Esophagus squamous epithelium (tissue), 5 donors: ENCODE measurements around the gene NFATC2. TPM values are rescaled to one million over a fixed set of nuclear protein-coding genes. Genes with fewer than 3 reads are reported as not detected.

Source experiments
- DNase-seq: peaks from one replicate; lab custom pipeline; 2025; lab: John Stamatoyannopoulos, UW
- H3K27ac ChIP-seq, 4 donors: fragments of 200-600 bp; sonication (generic); one replicate each; pipeline ENCODE4 v1.5.1; 2016 to 2019; ENCODE audit warnings: mild to moderate bottlenecking in 1 of 4
- H3K27me3 ChIP-seq, 4 donors: fragments of 200-600 bp; sonication (generic); 1 replicate in 3 of 4; 2 replicates in 1 of 4; pipeline versions ENCODE4 v1.5.1 to v1.6.0; 2017 to 2021; ENCODE audit warnings: antibody characterized with exemption in 1 of 4
- H3K36me3 ChIP-seq, 3 donors: fragments of 200-600 bp; sonication (generic); one replicate each; pipeline ENCODE4 v1.5.1; 2016 to 2019
- H3K4me1 ChIP-seq, 3 donors: fragments of 200-600 bp; sonication (generic); one replicate each; pipeline ENCODE4 v1.5.1; 2017 to 2019
- H3K4me3 ChIP-seq, 4 donors: fragments of 200-600 bp; sonication (generic); 1 replicate in 3 of 4; 2 replicates in 1 of 4; pipeline ENCODE4 v1.5.1; 2016 to 2019; ENCODE audit warnings: mild to moderate bottlenecking in 2 of 4, moderate library complexity in 1 of 4
- H3K9me3 ChIP-seq, 3 donors: fragments of 200-600 bp; sonication (generic); one replicate each; pipeline ENCODE4 v1.5.1; 2016 to 2019
- POLR2A ChIP-seq, 4 donors: fragments of 450-650 bp; IDR thresholded peaks; one replicate each; pipeline ENCODE4 v1.6.1; 2017; ENCODE audit warnings: antibody characterized with exemption in 4 of 4, mild to moderate bottlenecking in 4 of 4, moderate library complexity in 3 of 4
- WGBS, 2 donors: methylation state at CpG; one replicate each; pipeline ENCODE4 v1.1.5; 2018; 5-methylcytosine and 5-hydroxymethylcytosine counted together
- intact Hi-C: fragments of 100-400 bp; cut with DNase I; formaldehyde crosslinking; loops from one replicate; pipeline ENCODE4 v1.15.0; 2022
- small RNA-seq, 4 donors: library from RNA; depleted of rRNA; stranded (forward); fragments of <200 nt; gene quantifications; one replicate each; pipeline ENCODE3, GENCODE V24; 2016
- total RNA-seq, 4 donors: library from RNA; depleted of rRNA; stranded (reverse); fragments of >200 nt; gene quantifications; one replicate each; pipeline ENCODE4 v1.1.0, GENCODE V29; 2016
- TF ChIP-seq, protein P1 (sequence below), 6 experiments: fragments of 450-650 bp in 4 of 6; fragments of 200-600 bp in 2 of 6; sonication (generic) in 2 of 6; IDR thresholded peaks; one replicate each; pipeline ENCODE4 v1.5.1; 2016 to 2019; ENCODE audit warnings: antibody characterized with exemption in 6 of 6, mild to moderate bottlenecking in 4 of 6, moderate library complexity in 4 of 6
- donor health status: DM: yes; HTN: yes; CAD: no.

Gene NFATC2
- total RNA-seq, 4 donors from 2014 or later = 0.83 to 6.7 (median 1.4) TPM

DNA sequence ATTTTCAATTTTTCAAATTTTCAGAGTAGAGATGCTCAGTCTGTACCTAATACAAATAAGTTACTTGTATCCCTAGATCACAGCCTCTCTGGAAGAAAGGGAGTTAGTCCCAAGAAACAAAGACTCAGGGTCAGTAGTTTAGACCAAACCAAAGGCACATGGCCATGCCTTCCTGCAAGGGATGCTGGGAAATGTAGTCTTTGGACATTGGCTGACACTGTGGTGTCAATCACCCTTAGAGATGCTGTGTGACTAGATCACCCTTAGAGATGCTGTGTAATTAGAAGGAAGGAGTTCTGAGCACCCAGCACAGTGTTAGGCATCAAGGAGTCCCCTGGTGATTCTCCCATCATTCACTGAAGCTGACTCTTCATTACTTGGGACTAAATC lies 202.1 kb downstream of the NFATC2 start:
- no peak for TF ChIP-seq POLR2A (IDR thresholded peaks at IDR 0.05)
- TF ChIP-seq, protein P1, sequence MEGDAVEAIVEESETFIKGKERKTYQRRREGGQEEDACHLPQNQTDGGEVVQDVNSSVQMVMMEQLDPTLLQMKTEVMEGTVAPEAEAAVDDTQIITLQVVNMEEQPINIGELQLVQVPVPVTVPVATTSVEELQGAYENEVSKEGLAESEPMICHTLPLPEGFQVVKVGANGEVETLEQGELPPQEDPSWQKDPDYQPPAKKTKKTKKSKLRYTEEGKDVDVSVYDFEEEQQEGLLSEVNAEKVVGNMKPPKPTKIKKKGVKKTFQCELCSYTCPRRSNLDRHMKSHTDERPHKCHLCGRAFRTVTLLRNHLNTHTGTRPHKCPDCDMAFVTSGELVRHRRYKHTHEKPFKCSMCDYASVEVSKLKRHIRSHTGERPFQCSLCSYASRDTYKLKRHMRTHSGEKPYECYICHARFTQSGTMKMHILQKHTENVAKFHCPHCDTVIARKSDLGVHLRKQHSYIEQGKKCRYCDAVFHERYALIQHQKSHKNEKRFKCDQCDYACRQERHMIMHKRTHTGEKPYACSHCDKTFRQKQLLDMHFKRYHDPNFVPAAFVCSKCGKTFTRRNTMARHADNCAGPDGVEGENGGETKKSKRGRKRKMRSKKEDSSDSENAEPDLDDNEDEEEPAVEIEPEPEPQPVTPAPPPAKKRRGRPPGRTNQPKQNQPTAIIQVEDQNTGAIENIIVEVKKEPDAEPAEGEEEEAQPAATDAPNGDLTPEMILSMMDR (IDR thresholded peaks at IDR 0.05) = no peak
- Histone ChIP-seq H3K4me1 (peaks cover 0 to 4% (median under 1%) of the 10 kb centered on the region in 3 donors), H3K36me3 (no peaks in the 10 kb centered on the region), H3K4me3 (no peak overlapping the region), H3K9me3 (no peaks in the 10 kb centered on the region), H3K27me3 (no peaks in the 10 kb centered on the region), H3K27ac (no peak overlapping the region)
- intact Hi-C loops = no loop called here
- no peak for DNase-seq

DNA sequence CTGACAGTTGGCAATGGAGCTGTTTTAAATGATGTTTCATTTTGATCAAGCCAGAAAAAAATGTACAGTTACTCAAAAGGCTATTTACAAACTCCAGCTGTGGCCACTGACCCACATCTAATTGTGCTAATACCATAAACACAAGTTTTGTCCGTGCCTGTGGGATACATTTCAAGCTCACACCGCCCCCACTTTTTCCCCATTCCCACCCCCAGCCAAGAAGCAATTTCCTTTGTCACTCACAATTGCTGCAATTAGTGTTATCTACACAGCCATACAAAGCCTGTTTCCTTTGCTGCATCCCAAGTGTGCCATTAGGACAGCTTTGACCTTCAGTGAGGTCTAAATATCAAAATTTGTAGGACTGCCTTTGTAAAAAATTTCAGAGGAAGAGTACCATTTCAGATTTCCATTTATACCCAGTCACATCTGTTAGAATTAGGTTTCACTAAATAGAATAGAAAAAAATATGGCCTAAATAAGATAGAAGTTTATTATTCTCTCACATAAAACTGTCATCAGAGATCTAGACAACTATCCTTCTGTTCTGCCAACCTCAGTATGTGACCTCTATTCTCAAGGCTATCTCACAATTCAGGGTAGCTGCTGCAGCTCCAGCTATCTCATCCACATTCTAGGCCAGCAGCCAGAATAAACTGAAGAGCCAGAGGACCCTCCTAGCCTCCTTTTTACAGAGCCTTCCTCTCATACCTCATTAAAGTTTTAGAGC lies 202.6 kb downstream of the NFATC2 start:
- no peaks in the 10 kb centered on the region for H3K9me3 ChIP-seq
- no peak overlapping the region for H3K27ac ChIP-seq
- no peak for DNase-seq
- 24 to 34% methylated on average over 2 of the region's 2 CpGs for WGBS, 2 donors
- H3K4me1 ChIP-seq = no peaks in the 10 kb centered on the region
- no peak overlapping the region for H3K4me3 ChIP-seq
- no peak for TF ChIP-seq POLR2A (IDR thresholded peaks at IDR 0.05)
- TF ChIP-seq, protein P1 (IDR thresholded peaks at IDR 0.05) = no peak
- H3K36me3 ChIP-seq = no peaks in the 10 kb centered on the region
- H3K27me3 ChIP-seq = no peaks in the 10 kb centered on the region
- intact Hi-C loops = no loop called here

DNA sequence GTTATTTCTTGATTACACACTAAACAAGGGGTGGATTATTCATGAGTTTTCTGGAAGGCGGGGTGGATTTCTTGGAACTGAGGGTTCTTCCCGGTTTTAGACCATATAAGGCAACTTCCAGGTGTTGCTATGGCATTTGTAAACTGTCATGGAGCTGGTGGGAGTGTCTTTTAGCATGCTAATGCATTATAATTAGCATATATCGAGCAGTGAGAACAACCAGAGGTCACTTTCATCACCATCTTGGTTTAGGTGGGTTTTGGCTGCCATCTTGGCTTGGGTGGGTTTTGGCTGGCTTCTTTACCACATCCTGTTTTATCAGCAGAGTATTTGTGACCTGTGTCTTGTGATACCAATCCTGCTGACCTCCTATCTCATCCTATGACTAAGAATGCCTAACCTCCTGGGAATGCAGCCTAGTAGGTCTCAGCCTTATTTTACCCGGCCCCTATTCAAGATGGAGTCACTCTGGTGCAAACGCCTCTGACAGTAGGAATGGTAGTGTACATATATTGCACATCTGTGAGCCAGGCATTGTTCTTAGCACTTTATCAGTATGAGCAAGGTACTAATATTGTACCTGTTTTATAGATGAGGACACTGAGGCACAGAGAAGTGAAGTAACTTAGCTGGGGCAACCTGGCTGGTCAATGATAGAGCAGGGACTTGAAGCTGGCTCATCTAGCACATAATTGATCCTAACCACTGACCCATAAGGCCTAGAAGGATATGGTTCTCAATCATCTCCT lies 203.7 kb downstream of the NFATC2 start:
- intact Hi-C loops = no loop called here
- Histone ChIP-seq H3K36me3 (no peaks in the 10 kb centered on the region), H3K9me3 (no peaks in the 10 kb centered on the region), H3K27ac (no peak overlapping the region), H3K27me3 (no peaks in the 10 kb centered on the region), H3K4me1 (no peaks in the 10 kb centered on the region), H3K4me3 (no peak overlapping the region)
- TF ChIP-seq, protein P1 (IDR thresholded peaks at IDR 0.05) = no peak
- TF ChIP-seq POLR2A (IDR thresholded peaks at IDR 0.05) = no peak
- no peak for DNase-seq
- WGBS, 2 donors = 72 to 73% methylated on average over 5 of the region's 5 CpGs

GRCh38 chr20:51337126-51337805 lies 205.3 kb downstream of the NFATC2 start:
- intact Hi-C loops = no loop called here
- no peak for DNase-seq
- WGBS, 2 donors = 66 to 75% methylated on average over 2 to 3 of the region's 3 CpGs

More at GRCh38 chr20:51337126-51337805, 205.3 kb downstream of the NFATC2 start:
- TF ChIP-seq, protein P1 (IDR thresholded peaks at IDR 0.05) = no peak
- TF ChIP-seq POLR2A (IDR thresholded peaks at IDR 0.05) = no peak
- H3K27me3 ChIP-seq = no peaks in the 10 kb centered on the region
- H3K9me3 ChIP-seq = no peaks in the 10 kb centered on the region
- no peaks in the 10 kb centered on the region for H3K4me1 ChIP-seq
- H3K27ac ChIP-seq = no peak overlapping the region
- H3K36me3 ChIP-seq = no peaks in the 10 kb centered on the region
- H3K4me3 ChIP-seq = no peak overlapping the region

Small RNAs within 50 kb of the gene (small RNA-seq; reads per million reads assigned to genes)
- 0 reads per million in 4 donors for gene MIR3194

Other genes with a start within 250 kb of the NFATC2 start
- gene ATP9A, start 225.7 kb upstream of the NFATC2 start, total RNA-seq = 10 to 100 TPM; 17.6 to 28.2 (median 19.5) TPM